HepG2 (cell line): ENCODE data around the gene ABCB8. TPM values are rescaled to one million over a fixed set of nuclear protein-coding genes. Genes with fewer than 3 reads are reported as not detected.

ENCODE experiments used
- ATAC-seq: fragments of 200-7000 bp; cut with Tn5 transposase; 3 replicates; pipeline ENCODE4 v1.9.1; 2020; ENCODE audit warnings: mild to moderate bottlenecking, moderate library complexity
- BruUV-seq: library from RNA; stranded (reverse); fragments of 400-500 nt; replicated peaks from 2 replicates; lab custom pipeline; 2021; lab: Mats Ljungman, UMichigan
- CTCF ChIA-PET: fragments of 300-600 bp; formaldehyde crosslinking; extraction: SDS; loops from one replicate; lab custom pipeline; 2021; ENCODE audit warnings: low total read pairs, inconsistent platforms, low intra/inter-chr PET ratio; lab: Yijun Ruan, JAX
- POLR2A ChIA-PET: fragments of 350-600 bp; sonication (Branson Sonifier 250); formaldehyde crosslinking; loops from one replicate; lab custom pipeline; 2020; ENCODE audit warnings: antibody characterized with exemption, inconsistent platforms; lab: Yijun Ruan, JAX
- DNase-seq: peaks from one replicate; pipeline ENCODE4 v3.0.0-alpha.2; 2015; ENCODE audit warnings: low spot score
- FAIRE-seq: peaks from 3 replicates; lab custom pipeline; 2011; peaks lifted over from hg19 to GRCh38; lab: Jason Lieb, UNC
- H2AFZ ChIP-seq: one replicate; pipeline ENCODE4 v1.6.1; 2011; ENCODE audit warnings: low read length, inconsistent platforms
- H3K27ac ChIP-seq: fragments of 300-600 bp; 3 replicates; pipeline ENCODE4 v1.8.0; 2011; ENCODE audit warnings: mixed run types, mild to moderate bottlenecking, mixed read lengths, low read length, inconsistent platforms; ENCODE audit not compliant: insufficient read depth; ENCODE audit errors: extremely low read length
- H3K27me3 ChIP-seq, 2 experiments: fragments of 200-600 bp in 1 of 2; 2 replicates in 1 of 2; 3 replicates in 1 of 2; pipeline versions ENCODE4 v1.6.0 to v1.8.0; 2011; ENCODE audit warnings: low read length in 2 of 2, mild to moderate bottlenecking in 2 of 2, moderate library complexity in 2 of 2, inconsistent platforms in 1 of 2; ENCODE audit not compliant: insufficient read depth in 2 of 2, control insufficient read depth in 1 of 2
- H3K36me3 ChIP-seq, 2 experiments: fragments of 200-600 bp in 1 of 2; replicated peaks in 1 of 2; 2 replicates in 1 of 2; 3 replicates in 1 of 2; pipeline versions ENCODE4 v1.5.1 to v1.8.0; 2011; ENCODE audit warnings: low read length in 2 of 2, inconsistent platforms in 1 of 2; ENCODE audit not compliant: insufficient read depth in 2 of 2, control insufficient read depth in 1 of 2
- H3K4me1 ChIP-seq: 2 replicates; pipeline ENCODE4 v1.5.1; 2012; ENCODE audit warnings: low read length, inconsistent platforms; ENCODE audit not compliant: insufficient read depth
- H3K4me2 ChIP-seq: 2 replicates; pipeline ENCODE4 v1.6.0; 2011; ENCODE audit warnings: low read depth, low read length, inconsistent platforms
- H3K4me3 ChIP-seq, 3 experiments: fragments of 200-600 bp in 1 of 3; sonication (generic), shearing (Covaris generic) in 1 of 3; replicated peaks in 1 of 3; 2 replicates each; pipeline ENCODE4 v1.5.1; 2011 to 2016; ENCODE audit warnings: low read length in 3 of 3, inconsistent platforms in 2 of 3, low read depth in 2 of 3, mild to moderate bottlenecking in 2 of 3, control low read depth in 1 of 3, mixed read lengths in 1 of 3; ENCODE audit not compliant: insufficient read depth in 1 of 3
- H3K79me2 ChIP-seq: one replicate; pipeline ENCODE4 v1.6.1; 2011; ENCODE audit warnings: low read length, inconsistent platforms; ENCODE audit not compliant: insufficient read depth
- H3K9ac ChIP-seq: 2 replicates; pipeline ENCODE4 v1.6.0; 2011; ENCODE audit warnings: mild to moderate bottlenecking, low read depth, low read length, inconsistent platforms; ENCODE audit not compliant: insufficient read depth
- H3K9me3 ChIP-seq: 2 replicates; pipeline ENCODE4 v1.5.1; 2012; ENCODE audit warnings: mild to moderate bottlenecking, low read length
- H4K20me1 ChIP-seq: 2 replicates; pipeline ENCODE4 v1.6.0; 2011; ENCODE audit warnings: inconsistent platforms, mild to moderate bottlenecking, low read length, moderate library complexity; ENCODE audit not compliant: insufficient read depth
- AGO2 ChIP-seq: fragments of 200-400 bp; formaldehyde crosslinking; optimal IDR thresholded peaks from 2 replicates; pipeline ENCODE3; 2017; ENCODE audit warnings: mild to moderate bottlenecking, low read depth, low read length, moderate library complexity
- E2F1 ChIP-seq: sonication (generic); formaldehyde crosslinking; IDR thresholded peaks from 2 replicates; pipeline ENCODE4 v1.5.0; 2020; ENCODE audit warnings: missing genetic modification reagents
- GABPA ChIP-seq, 2 experiments: IDR thresholded peaks; 2 replicates each; pipeline ENCODE4 v1.6.1; 2011 to 2016; ENCODE audit warnings: low read depth in 2 of 2, low read length in 1 of 2, missing biosample characterization in 1 of 2, missing genetic modification characterization in 1 of 2
- RBFOX2 ChIP-seq: fragments of 200-400 bp; formaldehyde crosslinking; IDR thresholded peaks from 2 replicates; pipeline ENCODE4 v1.6.1; 2017; ENCODE audit warnings: low read depth, mild to moderate bottlenecking, low read length
- REXO4 ChIP-seq: sonication (generic); formaldehyde crosslinking; IDR thresholded peaks from 2 replicates; pipeline ENCODE4 v1.8.0; 2022; ENCODE audit warnings: missing genetic modification reagents, mild to moderate bottlenecking, borderline replicate concordance
- ZNF552 ChIP-seq: sonication (generic); formaldehyde crosslinking; IDR thresholded peaks from 2 replicates; pipeline ENCODE4 v1.9.0; 2022; ENCODE audit warnings: missing genetic modification reagents, mild to moderate bottlenecking, borderline replicate concordance
- WGBS: methylation state at CpG from one replicate; pipeline ENCODE4 v1.1.6; 2017; ENCODE audit warnings: low lambda C conversion rate; 5-methylcytosine and 5-hydroxymethylcytosine counted together
- in situ Hi-C: cut with HindIII; loops from 2 replicates; pipeline ENCODE4 v1.10.0; 2017; ENCODE audit warnings: low pct_unique_long_range_greater_than_20kb; ENCODE audit not compliant: extremely low pct_ligation_motif_present
- intact Hi-C: fragments of 100-400 bp; cut with micrococcal nuclease; formaldehyde crosslinking; loops from one replicate; pipeline ENCODE4 v1.10.0; 2022; ENCODE audit not compliant: unreplicated experiment
- polyA plus RNA-seq, 8 experiments: library from polyadenylated mRNA; depleted of rRNA in 3 of 8; stranded (reverse) in 7 of 8; unstranded in 1 of 8; fragments of >200 nt; fragmentation: Illumina TruSeq in 4 of 8; extraction: Trizol in 4 of 8; gene quantifications; 2 replicates each; pipeline versions ENCODE4 v1.2.1 to v1.2.3, GENCODE V29; 2011 to 2016; ENCODE audit warnings: low read depth in 4 of 8, missing spikeins in 1 of 8, mixed read lengths in 1 of 8; ENCODE audit not compliant: insufficient read depth in 1 of 8
- total RNA-seq, 5 experiments: library from RNA; depleted of rRNA; stranded (reverse); fragments of >200 nt; fragmentation: Illumina TruSeq; extraction: Trizol; gene quantifications; 2 replicates each; pipeline ENCODE4 v1.2.3, GENCODE V29; 2016; ENCODE audit warnings: low read depth in 1 of 5

ABCB8 gene
- total and polyA plus RNA-seq, 2 of the 13 experiments (the other 11 are each of a cell fraction or from before 2014, with no cell fraction given), result 6.6 to 16.7 TPM

DNA sequence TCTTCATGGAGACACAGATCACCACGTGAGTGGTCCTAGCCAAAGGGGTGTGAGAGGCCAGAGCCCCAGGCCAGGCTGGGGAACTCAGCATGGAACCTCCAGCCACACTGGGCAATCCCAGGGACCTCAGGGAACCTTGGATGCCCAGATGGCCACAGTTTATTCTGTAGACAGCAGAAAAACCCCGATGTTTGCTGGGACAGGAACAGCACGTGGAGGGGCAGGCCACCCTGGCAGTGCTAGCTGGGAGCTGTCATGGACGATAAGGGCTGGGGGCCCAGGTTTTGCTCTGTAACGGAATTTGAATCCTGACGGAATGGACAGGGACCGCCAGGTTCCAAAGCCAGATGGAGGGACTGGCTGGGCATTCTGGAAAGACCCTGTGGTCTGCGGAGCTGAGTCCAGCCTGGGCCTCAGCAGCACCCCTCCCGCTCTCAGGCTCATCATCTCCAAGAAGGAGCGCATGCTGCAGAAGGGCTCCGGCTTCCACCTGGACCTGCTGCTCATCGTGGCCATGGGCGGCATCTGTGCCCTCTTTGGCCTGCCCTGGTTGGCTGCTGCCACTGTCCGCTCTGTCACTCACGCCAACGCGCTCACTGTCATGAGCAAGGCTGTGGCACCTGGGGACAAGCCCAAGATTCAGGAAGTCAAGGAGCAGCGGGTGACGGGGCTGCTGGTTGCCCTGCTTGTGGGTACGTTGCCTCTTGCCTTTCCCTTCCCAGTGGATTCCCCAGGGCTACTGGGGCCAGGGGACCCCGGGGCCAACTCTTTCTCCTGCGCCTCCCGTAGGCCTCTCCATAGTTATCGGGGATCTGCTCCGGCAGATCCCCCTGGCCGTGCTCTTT is 46.8 kb downstream of the ABCB8 start:
- Histone ChIP-seq H3K4me1 (peaks cover 11% of the 10 kb centered on the region), H3K4me2 (no peak overlapping the region), H3K4me3 (no peak overlapping the region), H3K36me3 (peaks cover 15 to 47% of the 10 kb centered on the region in 2 experiments), H3K27me3 (no peaks in the 10 kb centered on the region; a peak in 1 of 5 replicates), H4K20me1 (no peaks in the 10 kb centered on the region), H3K9me3 (no peaks in the 10 kb centered on the region), H3K9ac (no peak overlapping the region), H2AFZ (no peak overlapping the region), H3K79me2 (peaks cover 13% of the 10 kb centered on the region)
- in situ Hi-C loops (no loop called here), intact Hi-C loops (no loop called here)
- POLR2A ChIA-PET, result interaction anchor here (1.2 to 5.4 kb wide), 3 partner anchors 12 to 47 kb away, joined by 3 to 60 read pairs (median 6); partner anchors contain the start of genes ABCB8 and SLC4A2
- BruUV-seq, result no TSS peak
- FAIRE-seq, result no peak
- TF ChIP-seq E2F1 (CRISPR knock-in tag) (no peak), AGO2 (peak; percentile 48), ZNF552 (CRISPR knock-in tag) (no peak), REXO4 (CRISPR knock-in tag) (no peak), RBFOX2 (peak; percentile 51), GABPA (IDR thresholded peaks at IDR 0.05; ENCODE audit: low read depth, low read length) (no peak), GABPA (CRISPR knock-in tag; IDR thresholded peaks at IDR 0.05; ENCODE audit: low read depth) (no peak)
- TF ChIP-seq, all 625 proteins: peak for 2
- DNase-seq (no peak), ATAC-seq (no peak)
- WGBS, result 93% methylated on average over 17 of the region's 26 CpGs
- H3K27ac ChIP-seq, result no peak overlapping the region
- CTCF ChIA-PET, result no interaction called here
